A673 (cell line): ENCODE measurements around the gene CPLX3. TPM values are rescaled to one million over a fixed set of nuclear protein-coding genes. Genes with fewer than 3 reads are reported as not detected.

Source experiments
- BruUV-seq: library from RNA; stranded (reverse); fragments of 400-500 nt; replicated peaks from 2 replicates; lab custom pipeline; 2021; lab: Mats Ljungman, UMichigan
- CTCF ChIA-PET: fragments of 300-600 bp; sonication (Branson Sonifier 250); formaldehyde crosslinking; loops from one replicate; lab custom pipeline; 2022; ENCODE audit warnings: antibody characterized with exemption; lab: Charles Lee
- POLR2A ChIA-PET: fragments of 300-600 bp; sonication (Branson Sonifier 250); formaldehyde crosslinking; loops from one replicate; lab custom pipeline; 2022; ENCODE audit warnings: antibody characterized with exemption; ENCODE audit not compliant: low non-redundant PET; lab: Charles Lee
- DNase-seq: peaks from one replicate; pipeline ENCODE4 v3.0.0-alpha.2; 2015; ENCODE audit warnings: low spot score
- H3K27ac ChIP-seq: fragments of 200-600 bp; sonication (generic); 2 replicates; pipeline ENCODE4 v1.5.1; 2016; ENCODE audit warnings: mixed run types, low read depth, mild to moderate bottlenecking, mixed read lengths, antibody characterized with exemption, low read length; ENCODE audit not compliant: poor library complexity, severe bottlenecking
- H3K27me3 ChIP-seq: fragments of 200-600 bp; sonication (generic); replicated peaks from 2 replicates; pipeline ENCODE4 v1.6.1; 2017; ENCODE audit warnings: mixed run types, low read depth, mild to moderate bottlenecking, mixed read lengths, antibody characterized with exemption, low read length; ENCODE audit not compliant: insufficient read depth, poor library complexity
- H3K36me3 ChIP-seq: fragments of 200-600 bp; sonication (generic); 2 replicates; pipeline ENCODE4 v1.6.1; 2016; ENCODE audit warnings: mixed run types, mild to moderate bottlenecking, mixed read lengths, antibody characterized with exemption, low read length; ENCODE audit not compliant: insufficient read depth, poor library complexity, severe bottlenecking
- H3K4me1 ChIP-seq: fragments of 200-600 bp; sonication (generic); 2 replicates; pipeline ENCODE4 v1.6.1; 2017; ENCODE audit warnings: mixed run types, mild to moderate bottlenecking, mixed read lengths, antibody characterized with exemption, low read length; ENCODE audit not compliant: insufficient read depth, poor library complexity, severe bottlenecking
- H3K4me3 ChIP-seq: fragments of 200-600 bp; sonication (generic); 2 replicates; pipeline ENCODE4 v1.5.1; 2016; ENCODE audit warnings: low read depth, mixed run types, mild to moderate bottlenecking, mixed read lengths, low read length; ENCODE audit not compliant: poor library complexity, severe bottlenecking
- H3K9me3 ChIP-seq: fragments of 200-600 bp; sonication (generic); 2 replicates; pipeline ENCODE4 v1.6.1; 2016; ENCODE audit warnings: mixed run types, low read depth, mild to moderate bottlenecking, mixed read lengths, antibody characterized with exemption, low read length; ENCODE audit not compliant: poor library complexity, severe bottlenecking
- CTCF ChIP-seq: fragments of 300-800, 200-600 bp; sonication (generic); conservative IDR thresholded peaks from 2 replicates; pipeline ENCODE4 v1.5.1; 2017; ENCODE audit warnings: low read depth, mild to moderate bottlenecking, antibody characterized with exemption, low read length, moderate library complexity, mixed read lengths
- EZH2 ChIP-seq: fragments of 200-600 bp; sonication (generic); IDR thresholded peaks from 2 replicates; pipeline ENCODE4 v1.6.1; 2017; ENCODE audit warnings: borderline replicate concordance, low read depth, mild to moderate bottlenecking, mixed read lengths, antibody characterized with exemption, low read length; ENCODE audit not compliant: poor library complexity, severe bottlenecking
- intact Hi-C: fragments of 100-400 bp; cut with micrococcal nuclease; formaldehyde crosslinking; loops from one replicate; pipeline ENCODE4 v1.10.0; 2022; ENCODE audit not compliant: unreplicated experiment
- total RNA-seq: library from RNA; stranded (reverse); gene quantifications from 2 replicates; pipeline ENCODE4 v1.2.3, GENCODE V29; 2021

The CPLX3 gene
- total RNA-seq, 1 experiment from 2014 or later, result 0.17 TPM

- ChIA-PET POLR2A (interaction anchor here (0.6 kb wide), 1 partner anchor 237 kb away, joined by 6 read pairs; the partner anchor contains the start of gene ARID3B), CTCF (interaction anchor here (0.7 to 1.4 kb wide), 5 partner anchors 8 to 173 kb away, joined by 3 to 6 read pairs (median 5); no protein-coding TSS in a partner anchor)
- H3K9me3 ChIP-seq, result no peaks in the 10 kb centered on the region
- H3K27ac ChIP-seq, result peak overlapping the region; percentile 81
- intact Hi-C loops, result loop anchor here (10.0 kb wide), 1 partner anchor 427 kb away; the partner anchor contains the start of gene C15orf39
- H3K4me1 ChIP-seq, result peaks cover 51% of the 10 kb centered on the region
- no peaks in the 10 kb centered on the region for H3K27me3 ChIP-seq
- DNase-seq, result no peak
- no peak overlapping the region for H3K4me3 ChIP-seq
- H3K36me3 ChIP-seq, result no peaks in the 10 kb centered on the region
- no peak for TF ChIP-seq CTCF
- no peak for TF ChIP-seq EZH2
- BruUV-seq, result no TSS peak
Observed at GRCh38 chr15:74777769-74778598, 48.4 kb upstream of the CPLX3 start.

GRCh38 chr15:74778599-74778970 is 47.8 kb upstream of the CPLX3 start:
- ChIA-PET CTCF (interaction anchor here (1.0 kb wide), 1 partner anchor 10 kb away, joined by 3 read pairs; no protein-coding TSS in a partner anchor), POLR2A (no interaction called here)
- no peaks in the 10 kb centered on the region for H3K9me3 ChIP-seq
- no TSS peak for BruUV-seq
- no peaks in the 10 kb centered on the region for H3K36me3 ChIP-seq
- TF ChIP-seq CTCF, result no peak
- TF ChIP-seq EZH2, result no peak
- no peak for DNase-seq
- H3K27me3 ChIP-seq, result no peaks in the 10 kb centered on the region
- peaks cover 50% of the 10 kb centered on the region for H3K4me1 ChIP-seq
- H3K27ac ChIP-seq, result peak overlapping the region; percentile 81
- intact Hi-C loops, result loop anchor here (10.0 kb wide), 1 partner anchor 426 kb away; the partner anchor contains the start of gene C15orf39
- H3K4me3 ChIP-seq, result no peak overlapping the region

GRCh38 chr15:74779162-74779648 is 47.2 kb upstream of the CPLX3 start:
- no TSS peak for BruUV-seq
- peaks cover 50% of the 10 kb centered on the region for H3K4me1 ChIP-seq

More at GRCh38 chr15:74779162-74779648, 47.2 kb upstream of the CPLX3 start:
- DNase-seq, result no peak
- H3K4me3 ChIP-seq, result no peak overlapping the region
- ChIA-PET POLR2A (no interaction called here), CTCF (interaction anchor here (0.9 kb wide), 1 partner anchor 8 kb away, joined by 4 read pairs; no protein-coding TSS in a partner anchor)
- no peaks in the 10 kb centered on the region for H3K9me3 ChIP-seq
- H3K27me3 ChIP-seq, result no peaks in the 10 kb centered on the region
- intact Hi-C loops, result loop anchor here (10.0 kb wide), 1 partner anchor 426 kb away; the partner anchor contains the start of gene C15orf39
- H3K27ac ChIP-seq, result no peak overlapping the region
- no peak for TF ChIP-seq CTCF
- no peaks in the 10 kb centered on the region for H3K36me3 ChIP-seq
